ENCODE measurements around the gene CASP8.
"Not testable (repeated sequence)": the region's sequence is repeated elsewhere in the genome, so short reads cannot be mapped to it uniquely, and the experiment has no call there.

The CASP8 gene

GRCh38 chr2:201269764-201270163, 9.4 kb downstream of the CASP8 start:
- DNase-seq (ENCODE audit: low read depth in 4 of 4, low spot score in 1 of 4): no peak

GRCh38 chr2:201270293-201271001, 10.1 kb downstream of the CASP8 start:
- no peak for DNase-seq (ENCODE audit: low read depth in 4 of 4, low spot score in 1 of 4)

GRCh38 chr2:201271917-201272316, 11.6 kb downstream of the CASP8 start:
- DNase-seq (ENCODE audit: low read depth in 4 of 4, low spot score in 1 of 4): no peak

- DNase-seq (ENCODE audit: low read depth in 4 of 4, low spot score in 1 of 4): no peak
Measured at GRCh38 chr2:201273330-201273983, 13.1 kb downstream of the CASP8 start.

- no peak for DNase-seq (ENCODE audit: low read depth in 4 of 4, low spot score in 1 of 4)
Measured at GRCh38 chr2:201275069-201275468, 14.7 kb downstream of the CASP8 start.

- DNase-seq (ENCODE audit: low read depth in 4 of 4, low spot score in 1 of 4): no peak
Measured at GRCh38 chr2:201275990-201276389, 15.7 kb downstream of the CASP8 start.

- no peak for DNase-seq (ENCODE audit: low read depth in 4 of 4, low spot score in 1 of 4)
Measured at GRCh38 chr2:201276511-201276910, 16.2 kb downstream of the CASP8 start.

- DNase-seq (ENCODE audit: low read depth in 4 of 4, low spot score in 1 of 4): no peak
Measured at GRCh38 chr2:201279079-201279478, 18.7 kb downstream of the CASP8 start.

GRCh38 chr2:201280191-201281040, 20.1 kb downstream of the CASP8 start:
- DNase-seq (ENCODE audit: low read depth in 4 of 4, low spot score in 1 of 4): no peak

- DNase-seq (ENCODE audit: low read depth in 4 of 4, low spot score in 1 of 4): no peak
Measured at GRCh38 chr2:201285499-201285898, 25.2 kb downstream of the CASP8 start.

- not testable (repeated sequence) for DNase-seq (ENCODE audit: low read depth in 4 of 4, low spot score in 1 of 4)
Measured at GRCh38 chr2:201290457-201291148, 30.3 kb downstream of the CASP8 start.

GRCh38 chr2:201298462-201299052, 38.2 kb downstream of the CASP8 start:
- no peak for DNase-seq (ENCODE audit: low read depth in 4 of 4, low spot score in 1 of 4)

- DNase-seq (ENCODE audit: low read depth in 4 of 4, low spot score in 1 of 4): not testable (repeated sequence)
Measured at GRCh38 chr2:201299929-201300328, 39.6 kb downstream of the CASP8 start.

GRCh38 chr2:201307876-201308275, 47.5 kb downstream of the CASP8 start:
- DNase-seq (ENCODE audit: low read depth in 4 of 4, low spot score in 1 of 4): no peak

GRCh38 chr2:201308914-201309313, 48.6 kb downstream of the CASP8 start:
- DNase-seq (ENCODE audit: low read depth in 4 of 4, low spot score in 1 of 4): no peak

- DNase-seq (ENCODE audit: low read depth in 4 of 4, low spot score in 1 of 4): no peak
Measured at GRCh38 chr2:201313362-201313761, 53.0 kb downstream of the CASP8 start.

GRCh38 chr2:201319511-201319910, 59.2 kb downstream of the CASP8 start:
- DNase-seq (ENCODE audit: low read depth in 4 of 4, low spot score in 1 of 4): no peak

- no peak for DNase-seq (ENCODE audit: low read depth in 4 of 4, low spot score in 1 of 4)
Measured at GRCh38 chr2:201320257-201320656, 59.9 kb downstream of the CASP8 start.

GRCh38 chr2:201320701-201321100, 60.4 kb downstream of the CASP8 start:
- no peak for DNase-seq (ENCODE audit: low read depth in 4 of 4, low spot score in 1 of 4)

- no peak for DNase-seq (ENCODE audit: low read depth in 4 of 4, low spot score in 1 of 4)
Measured at GRCh38 chr2:201322772-201323171, 62.4 kb downstream of the CASP8 start.

- DNase-seq (ENCODE audit: low read depth in 4 of 4, low spot score in 1 of 4): no peak
Measured at GRCh38 chr2:201327678-201328077, 67.3 kb downstream of the CASP8 start.

Measured in stimulated activated CD4-positive, alpha-beta T cell treated with anti-CD3 and anti-CD28 coated beads, Interleukin-1b, Interleukin-23, amount 100 ng/mL, for 24 hours (primary cell).